Stimulated activated CD4-positive, alpha-beta T cell treated with anti-CD3 and anti-CD28 coated beads, Interleukin-15, amount 100 ng/mL, for 24 hours (primary cell): ENCODE data around the gene GRIP1.

ENCODE experiments used
- DNase-seq: peaks from one replicate; pipeline ENCODE4 v3.0.0-alpha.2; 2020

Gene GRIP1, protein sequence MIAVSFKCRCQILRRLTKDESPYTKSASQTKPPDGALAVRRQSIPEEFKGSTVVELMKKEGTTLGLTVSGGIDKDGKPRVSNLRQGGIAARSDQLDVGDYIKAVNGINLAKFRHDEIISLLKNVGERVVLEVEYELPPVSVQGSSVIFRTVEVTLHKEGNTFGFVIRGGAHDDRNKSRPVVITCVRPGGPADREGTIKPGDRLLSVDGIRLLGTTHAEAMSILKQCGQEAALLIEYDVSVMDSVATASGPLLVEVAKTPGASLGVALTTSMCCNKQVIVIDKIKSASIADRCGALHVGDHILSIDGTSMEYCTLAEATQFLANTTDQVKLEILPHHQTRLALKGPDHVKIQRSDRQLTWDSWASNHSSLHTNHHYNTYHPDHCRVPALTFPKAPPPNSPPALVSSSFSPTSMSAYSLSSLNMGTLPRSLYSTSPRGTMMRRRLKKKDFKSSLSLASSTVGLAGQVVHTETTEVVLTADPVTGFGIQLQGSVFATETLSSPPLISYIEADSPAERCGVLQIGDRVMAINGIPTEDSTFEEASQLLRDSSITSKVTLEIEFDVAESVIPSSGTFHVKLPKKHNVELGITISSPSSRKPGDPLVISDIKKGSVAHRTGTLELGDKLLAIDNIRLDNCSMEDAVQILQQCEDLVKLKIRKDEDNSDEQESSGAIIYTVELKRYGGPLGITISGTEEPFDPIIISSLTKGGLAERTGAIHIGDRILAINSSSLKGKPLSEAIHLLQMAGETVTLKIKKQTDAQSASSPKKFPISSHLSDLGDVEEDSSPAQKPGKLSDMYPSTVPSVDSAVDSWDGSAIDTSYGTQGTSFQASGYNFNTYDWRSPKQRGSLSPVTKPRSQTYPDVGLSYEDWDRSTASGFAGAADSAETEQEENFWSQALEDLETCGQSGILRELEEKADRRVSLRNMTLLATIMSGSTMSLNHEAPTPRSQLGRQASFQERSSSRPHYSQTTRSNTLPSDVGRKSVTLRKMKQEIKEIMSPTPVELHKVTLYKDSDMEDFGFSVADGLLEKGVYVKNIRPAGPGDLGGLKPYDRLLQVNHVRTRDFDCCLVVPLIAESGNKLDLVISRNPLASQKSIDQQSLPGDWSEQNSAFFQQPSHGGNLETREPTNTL

GRCh38 chr12:66678338-66679275 lies at the start of gene GRIP1:
TSS of gene GRIP1 (minus strand) at chr12:66679076. CDS start at chr12:66678904, 172 bp downstream.
- no peak for DNase-seq

- no peak for DNase-seq
These were observed 47.7 kb upstream of the GRIP1 start for GRCh38 chr12:66726556-66726955.

- DNase-seq: no peak
These were observed 46.2 kb upstream of the GRIP1 start for GRCh38 chr12:66725031-66725430.

- DNase-seq: no peak
These were observed 45.7 kb upstream of the GRIP1 start for GRCh38 chr12:66724616-66725015.

DNA sequence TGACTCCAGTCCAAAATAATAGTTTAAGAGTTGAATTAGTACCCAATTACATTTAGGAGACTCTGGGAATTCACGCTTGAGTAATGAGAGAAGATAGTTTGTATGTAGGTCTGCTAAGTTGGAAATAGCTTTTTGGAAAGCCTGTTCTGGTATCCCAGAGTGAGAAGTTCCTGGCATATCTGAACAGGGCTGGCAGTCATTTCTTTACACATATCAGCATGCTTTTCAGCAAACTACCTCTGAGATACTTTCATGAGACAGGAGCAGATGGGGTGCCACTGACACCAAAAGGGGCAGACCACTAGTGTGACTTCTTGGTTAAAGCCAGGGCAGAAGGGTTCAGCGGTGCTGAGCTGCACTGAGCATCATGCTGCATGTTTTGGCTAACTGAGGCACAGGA lies 45.1 kb upstream of the GRIP1 start:
- DNase-seq: no peak

- no peak for DNase-seq
These were observed 41.0 kb upstream of the GRIP1 start for GRCh38 chr12:66719862-66720261.

DNA sequence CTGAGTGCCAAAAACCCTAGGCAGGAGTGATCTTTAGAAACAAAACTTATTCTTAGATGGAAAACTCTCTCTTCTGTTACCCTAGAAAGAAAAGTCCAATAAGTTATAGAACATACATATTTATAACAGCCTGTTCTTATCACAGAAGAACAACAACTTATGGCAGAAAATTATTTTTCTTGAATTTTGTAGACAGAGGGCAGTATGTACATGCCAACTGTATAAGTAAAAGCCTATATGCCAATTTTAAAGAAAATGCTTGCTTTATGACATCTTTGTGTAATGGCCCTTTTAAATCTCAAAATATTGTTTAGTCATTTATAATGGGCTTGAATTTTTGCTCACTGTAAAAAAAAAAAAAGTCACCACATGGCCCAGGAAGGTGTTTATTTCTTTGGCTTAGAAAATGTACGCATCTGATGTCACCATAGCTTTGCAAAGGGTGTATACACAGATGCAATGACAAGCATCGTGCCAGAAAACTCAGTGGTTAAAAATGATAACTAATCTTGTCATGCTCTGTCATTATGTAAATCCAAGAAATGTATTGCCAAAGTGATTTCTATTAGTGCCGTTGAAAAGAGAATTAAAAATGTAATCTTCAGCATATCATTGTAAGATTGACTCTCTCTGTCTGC lies 38.3 kb upstream of the GRIP1 start:
- no peak for DNase-seq

- DNase-seq: peak; percentile 9
These were observed 37.6 kb upstream of the GRIP1 start for GRCh38 chr12:66716522-66716921.

DNA sequence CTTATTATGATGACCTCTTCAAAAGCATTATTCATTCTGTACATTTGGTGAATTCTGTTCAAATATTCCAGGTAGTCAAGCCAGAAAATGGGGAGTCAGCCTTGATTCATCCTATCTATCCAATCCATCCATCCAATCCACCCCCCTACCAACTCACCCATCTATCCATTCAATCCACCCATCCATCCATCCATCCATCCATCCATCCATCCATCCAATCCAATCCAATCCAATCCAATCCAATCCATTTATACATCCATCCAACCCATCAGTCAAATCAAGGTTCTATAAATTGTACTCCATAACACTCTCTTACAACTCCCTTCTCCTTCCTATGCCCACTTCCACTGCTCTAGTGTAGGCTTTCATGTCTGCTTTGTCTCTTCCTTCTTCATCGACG lies 35.8 kb upstream of the GRIP1 start:
- DNase-seq: no peak

DNA sequence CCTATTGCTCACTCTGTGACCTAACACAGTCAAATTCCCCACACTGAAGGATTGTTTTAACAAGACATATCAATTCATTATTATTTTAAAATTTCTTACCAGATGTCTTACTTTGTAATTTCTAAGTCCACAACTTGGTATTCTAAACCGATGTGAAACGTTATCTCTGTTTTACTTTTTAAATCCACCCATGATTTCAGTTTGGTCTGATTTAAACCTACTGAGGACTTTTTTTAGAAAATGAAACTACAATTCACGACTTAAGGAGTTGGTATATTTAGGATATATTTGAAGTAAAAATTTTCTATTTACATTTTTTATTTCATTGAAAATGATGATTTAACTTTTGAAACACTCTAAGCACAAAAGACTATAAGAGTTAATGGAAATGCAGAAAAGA lies 35.1 kb upstream of the GRIP1 start:
- no peak for DNase-seq

GRCh38 chr12:66709893-66710292 lies 31.0 kb upstream of the GRIP1 start:
- no peak for DNase-seq

GRCh38 chr12:66709457-66709773 lies 30.5 kb upstream of the GRIP1 start:
- no peak for DNase-seq

GRCh38 chr12:66708704-66709456 lies 30.0 kb upstream of the GRIP1 start:
- DNase-seq: no peak

DNA sequence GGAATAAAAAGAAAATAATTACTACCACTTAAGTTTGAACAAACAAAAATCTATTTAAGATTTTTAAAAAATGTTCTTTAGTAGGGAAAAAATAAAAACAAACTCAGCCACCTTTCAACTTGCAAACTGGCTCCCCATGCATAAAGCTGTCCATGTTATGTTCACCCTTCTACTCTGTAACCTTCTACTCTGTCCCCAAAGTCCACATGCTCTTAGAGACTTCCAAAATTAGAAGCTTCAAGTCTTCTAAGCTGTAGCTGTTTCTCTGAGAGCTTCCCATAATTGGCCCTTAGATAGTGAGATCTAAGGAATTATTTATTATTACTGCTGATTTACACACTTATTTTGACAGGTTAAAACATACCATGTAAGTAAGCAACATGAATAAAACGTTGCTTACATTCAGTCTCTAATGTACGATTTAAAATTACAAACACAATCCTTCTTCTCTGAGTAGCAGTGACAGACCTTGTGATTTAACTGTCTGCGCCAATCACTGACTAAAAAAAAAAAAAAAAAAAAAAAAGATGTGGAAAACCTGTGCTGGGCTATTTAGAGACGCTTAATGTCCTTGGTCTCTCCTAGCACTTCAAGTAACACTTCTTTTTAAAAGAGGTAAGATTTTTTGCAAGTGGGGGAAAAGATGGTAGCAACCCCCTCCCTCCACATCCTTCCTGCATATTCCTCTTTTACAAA lies 28.3 kb upstream of the GRIP1 start:
- no peak for DNase-seq

DNA sequence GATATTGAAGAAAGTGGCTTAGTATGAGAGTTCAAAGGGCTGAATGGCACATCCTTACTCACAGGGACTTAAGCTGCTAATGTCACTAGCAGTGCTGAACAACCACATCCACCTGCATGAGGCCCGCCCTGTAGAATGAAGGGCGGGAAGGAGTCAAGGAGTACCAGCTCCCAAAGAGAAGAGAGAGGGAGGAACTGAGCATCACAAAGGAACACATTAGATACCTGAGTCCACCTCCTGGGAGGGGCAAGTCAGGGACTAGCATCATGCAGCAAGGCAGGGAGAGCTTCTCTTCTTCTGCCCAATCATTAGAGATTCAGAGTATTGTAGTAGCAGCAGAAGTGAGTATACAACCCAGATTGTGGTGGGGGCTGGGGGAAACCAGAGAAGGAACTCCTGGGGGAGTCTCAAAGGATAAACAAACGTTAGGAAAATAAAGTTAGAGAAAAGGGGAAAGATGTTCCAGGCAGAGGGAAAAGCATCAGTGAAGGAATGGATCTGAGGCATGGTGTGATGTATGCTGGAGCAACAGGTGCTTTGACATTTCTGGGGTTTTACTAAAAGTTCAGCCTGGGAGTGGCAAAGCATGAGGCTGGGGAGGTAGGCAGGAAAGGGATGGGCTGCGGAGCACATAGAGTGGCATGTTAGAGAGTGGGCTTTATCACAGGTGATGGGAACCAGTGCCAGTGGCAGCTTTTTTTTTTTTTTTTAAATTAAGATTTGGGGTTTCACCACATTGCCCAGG lies 21.0 kb upstream of the GRIP1 start:
- no peak for DNase-seq

DNA sequence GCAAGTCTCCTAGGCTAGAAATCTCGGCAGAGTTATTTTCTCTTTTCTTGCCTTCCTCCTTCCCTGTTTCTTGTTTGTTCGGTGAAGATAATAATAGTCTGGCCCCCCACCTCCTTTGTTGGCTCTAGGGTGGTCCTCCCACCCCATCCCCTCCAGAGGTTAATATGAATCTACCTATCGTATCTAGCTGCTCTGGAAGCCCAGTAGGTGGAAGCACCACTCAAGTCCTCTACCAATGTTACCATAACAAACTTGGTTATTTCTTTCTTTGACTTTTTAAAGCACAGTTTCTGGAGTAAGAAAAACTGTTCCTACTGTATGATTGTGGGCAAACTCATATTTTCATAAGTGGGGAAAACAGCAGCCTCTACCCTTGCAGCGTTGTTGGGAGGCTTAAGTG lies 19.7 kb upstream of the GRIP1 start:
- DNase-seq: no peak

- DNase-seq: no peak
These were observed 18.5 kb upstream of the GRIP1 start for GRCh38 chr12:66697404-66697803.

DNA sequence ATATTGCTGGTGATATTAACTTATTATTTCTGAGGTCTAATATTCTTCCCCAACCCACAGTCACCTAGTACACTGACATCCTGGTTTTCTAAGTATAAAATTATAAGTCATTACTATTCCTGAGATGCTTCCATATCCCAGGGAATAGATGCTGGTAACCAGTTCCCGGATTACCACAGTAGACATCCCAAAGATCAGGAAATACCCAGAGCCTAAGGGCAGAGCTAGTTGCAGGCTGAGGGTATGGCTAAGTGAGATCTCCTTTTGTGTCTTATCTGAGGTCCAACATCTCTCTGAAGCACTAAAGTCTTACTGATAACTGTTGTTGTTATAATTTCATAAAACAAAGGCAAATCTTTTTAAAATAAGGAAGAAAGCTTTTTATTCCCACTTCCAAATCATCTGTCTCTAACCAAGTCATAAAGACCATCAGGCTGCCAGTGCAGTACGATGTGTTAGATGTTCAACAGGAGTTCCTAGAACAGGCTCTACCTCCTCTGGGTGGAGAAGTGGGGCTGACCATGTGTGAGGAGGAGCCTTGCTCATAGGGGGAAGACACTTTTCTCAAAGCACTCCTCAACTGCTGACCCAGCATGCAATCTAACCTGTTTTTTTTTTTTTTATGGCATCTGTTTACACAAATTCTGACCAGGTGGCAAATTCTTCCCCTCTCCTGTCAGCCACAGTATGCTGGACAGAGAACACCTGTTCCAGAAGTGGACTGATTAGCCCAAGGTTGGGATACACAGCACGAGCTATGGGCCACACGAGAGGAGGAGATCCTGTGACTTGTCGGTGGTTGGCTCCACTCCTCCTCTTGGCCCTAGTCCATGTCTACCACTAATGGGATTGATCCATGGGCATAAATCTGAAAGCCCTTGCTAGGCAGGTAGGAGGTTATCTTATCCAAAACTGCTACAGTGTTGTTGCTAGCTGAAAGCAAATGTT lies 16.1 kb upstream of the GRIP1 start:
- DNase-seq: no peak
